NCI-H146 treated with DMSO at 0.1 percent for 48 hours (cell line): Measurements from ENCODE around the gene FBXW10.
"Not testable (repeated sequence)": the region's sequence is repeated elsewhere in the genome, so short reads cannot be mapped to it uniquely, and the experiment has no call there.

Experiments used
- DNase-seq: peaks from one replicate; lab custom pipeline; 2025; ENCODE audit not compliant: unreplicated experiment; lab: John Stamatoyannopoulos, UW

FBXW10 gene

GRCh38 chr17:18753829-18754409 lies 10.1 kb downstream of the FBXW10 start:
- DNase-seq, result not testable (repeated sequence)

GRCh38 chr17:18755969-18756368 lies 12.1 kb downstream of the FBXW10 start:
- not testable (repeated sequence) for DNase-seq

- not testable (repeated sequence) for DNase-seq
Measured at GRCh38 chr17:18757368-18758044, 13.7 kb downstream of the FBXW10 start.

- not testable (repeated sequence) for DNase-seq
Measured at GRCh38 chr17:18758344-18758743, 14.5 kb downstream of the FBXW10 start.

- not testable (repeated sequence) for DNase-seq
Measured at GRCh38 chr17:18760221-18760620, 16.4 kb downstream of the FBXW10 start.

- not testable (repeated sequence) for DNase-seq
Measured at GRCh38 chr17:18770572-18770971, 26.7 kb downstream of the FBXW10 start.

GRCh38 chr17:18771066-18771465 lies 27.2 kb downstream of the FBXW10 start:
- not testable (repeated sequence) for DNase-seq

- no peak for DNase-seq
Measured at GRCh38 chr17:18772471-18772870, 28.6 kb downstream of the FBXW10 start.

- peak; percentile 89 for DNase-seq
Measured at GRCh38 chr17:18780991-18781718, 37.3 kb downstream of the FBXW10 start, which contains the start of gene TVP23B. TSS of gene TVP23B (plus strand) at chr17:18781183. CDS start at chr17:18781294, 111 bp downstream.

GRCh38 chr17:18781805-18782204 lies 38.0 kb downstream of the FBXW10 start:
- DNase-seq, result not testable (repeated sequence)

- not testable (repeated sequence) for DNase-seq
Measured at GRCh38 chr17:18785933-18786332, 42.1 kb downstream of the FBXW10 start.

GRCh38 chr17:18786890-18787289 lies 43.0 kb downstream of the FBXW10 start:
- not testable (repeated sequence) for DNase-seq

- DNase-seq, result not testable (repeated sequence)
Measured at GRCh38 chr17:18791402-18791801, 47.5 kb downstream of the FBXW10 start.

GRCh38 chr17:18794841-18795240 lies 51.0 kb downstream of the FBXW10 start:
- not testable (repeated sequence) for DNase-seq

GRCh38 chr17:18796887-18797286 lies 53.0 kb downstream of the FBXW10 start:
- DNase-seq, result not testable (repeated sequence)

- not testable (repeated sequence) for DNase-seq
Measured at GRCh38 chr17:18803458-18804245, 59.8 kb downstream of the FBXW10 start.

GRCh38 chr17:18815924-18816323 lies 72.1 kb downstream of the FBXW10 start:
- DNase-seq, result not testable (repeated sequence)

- DNase-seq, result peak; percentile 18
Measured at GRCh38 chr17:18816489-18817371, 72.9 kb downstream of the FBXW10 start.

- DNase-seq, result not testable (repeated sequence)
Measured at GRCh38 chr17:18821430-18821829, 77.6 kb downstream of the FBXW10 start.

GRCh38 chr17:18827613-18828012 lies 83.8 kb downstream of the FBXW10 start:
- not testable (repeated sequence) for DNase-seq
